ENCODE data around the gene TTC7B. TPM values are rescaled to one million over a fixed set of nuclear protein-coding genes. Genes with fewer than 3 reads are reported as not detected.

Gene TTC7B
- total and polyA plus RNA-seq, 2 donors (not counting 1 experiment from before 2014, with no cell fraction given) = 18.8 to 37.5 TPM

DNA sequence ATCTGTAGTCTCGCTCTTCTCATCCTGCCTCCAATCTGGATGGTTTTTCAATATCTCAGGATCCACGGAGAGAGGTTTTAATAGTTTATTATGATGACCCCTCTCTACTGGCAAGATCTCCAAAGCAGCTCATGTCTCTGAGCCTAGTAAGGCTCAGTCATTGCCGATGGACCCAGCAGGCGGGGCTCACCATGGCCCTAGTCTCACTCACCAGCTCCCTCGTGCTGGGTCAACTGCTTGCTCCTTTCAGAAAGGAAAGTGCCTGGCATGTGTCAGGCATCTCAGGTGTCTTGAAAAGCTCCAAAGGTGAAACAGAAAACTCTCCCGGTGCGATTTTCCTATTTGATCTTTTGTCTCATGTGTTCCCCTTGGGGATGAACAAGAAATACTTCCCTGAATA is 240.4 kb downstream of the TTC7B start:
- H3K27ac ChIP-seq (ENCODE audit: insufficient read depth, low read length) = no peak overlapping the region
- no peaks in the 10 kb centered on the region for H4K20me1 ChIP-seq (ENCODE audit: control insufficient read depth, extremely low read depth, insufficient read depth, low read length)
- TF ChIP-seq, protein P1, sequence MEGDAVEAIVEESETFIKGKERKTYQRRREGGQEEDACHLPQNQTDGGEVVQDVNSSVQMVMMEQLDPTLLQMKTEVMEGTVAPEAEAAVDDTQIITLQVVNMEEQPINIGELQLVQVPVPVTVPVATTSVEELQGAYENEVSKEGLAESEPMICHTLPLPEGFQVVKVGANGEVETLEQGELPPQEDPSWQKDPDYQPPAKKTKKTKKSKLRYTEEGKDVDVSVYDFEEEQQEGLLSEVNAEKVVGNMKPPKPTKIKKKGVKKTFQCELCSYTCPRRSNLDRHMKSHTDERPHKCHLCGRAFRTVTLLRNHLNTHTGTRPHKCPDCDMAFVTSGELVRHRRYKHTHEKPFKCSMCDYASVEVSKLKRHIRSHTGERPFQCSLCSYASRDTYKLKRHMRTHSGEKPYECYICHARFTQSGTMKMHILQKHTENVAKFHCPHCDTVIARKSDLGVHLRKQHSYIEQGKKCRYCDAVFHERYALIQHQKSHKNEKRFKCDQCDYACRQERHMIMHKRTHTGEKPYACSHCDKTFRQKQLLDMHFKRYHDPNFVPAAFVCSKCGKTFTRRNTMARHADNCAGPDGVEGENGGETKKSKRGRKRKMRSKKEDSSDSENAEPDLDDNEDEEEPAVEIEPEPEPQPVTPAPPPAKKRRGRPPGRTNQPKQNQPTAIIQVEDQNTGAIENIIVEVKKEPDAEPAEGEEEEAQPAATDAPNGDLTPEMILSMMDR (conservative IDR thresholded peaks at IDR 0.05 in 1 of 2, IDR thresholded peaks at IDR 0.05 in 1 of 2; ENCODE audit: low read depth in 1 of 2, low read length in 2 of 2) = no peak
- no peak overlapping the region for H3K9ac ChIP-seq (ENCODE audit: insufficient read depth, low read length)
- H3K4me3 ChIP-seq (replicated peaks in 1 of 4; ENCODE audit: control extremely low read depth in 1 of 4, insufficient read depth in 1 of 4, low read depth in 3 of 4, low read length in 4 of 4) = no peak overlapping the region
- H3K4me1 ChIP-seq (ENCODE audit: control insufficient read depth, extremely low read depth, insufficient read depth, low read length) = no peaks in the 10 kb centered on the region
- no peaks in the 10 kb centered on the region for H3K9me3 ChIP-seq (ENCODE audit: control insufficient read depth, insufficient read depth, low read depth, low read length)
- H2AFZ ChIP-seq (ENCODE audit: low read length) = no peak overlapping the region
- DNase-seq (ENCODE audit: low read depth in 2 of 2) = no peak
- H3K27me3 ChIP-seq (ENCODE audit: control insufficient read depth, insufficient read depth, low read length) = no peaks in the 10 kb centered on the region
- no peak overlapping the region for H3K4me2 ChIP-seq (ENCODE audit: extremely low read depth, insufficient read depth, low read length)
- peaks cover 2% of the 10 kb centered on the region for H3K36me3 ChIP-seq (ENCODE audit: control insufficient read depth, insufficient read depth, low read length)
- H3K79me2 ChIP-seq (ENCODE audit: control insufficient read depth, insufficient read depth, low read length) = no peaks in the 10 kb centered on the region

DNA sequence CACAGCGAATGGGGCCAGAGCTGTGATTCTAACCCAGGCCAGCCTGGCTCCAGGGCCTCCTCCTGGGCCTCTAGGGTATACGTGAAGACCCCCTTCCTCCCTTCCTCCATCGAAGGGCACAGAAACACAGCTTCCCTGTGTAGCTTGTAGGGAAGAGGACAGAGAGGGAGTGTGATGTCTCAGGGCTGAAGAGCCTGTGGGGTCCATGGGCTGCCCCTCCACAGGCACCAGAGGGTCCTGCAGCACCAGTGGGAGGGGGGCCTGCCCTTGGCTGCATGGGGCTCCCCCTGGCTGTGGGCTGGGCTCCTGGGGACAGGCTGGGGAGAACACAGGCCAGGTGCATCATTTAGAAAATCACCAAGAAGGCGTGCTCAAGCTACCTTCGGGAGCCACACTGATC is 240.9 kb downstream of the TTC7B start:
- no peaks in the 10 kb centered on the region for H3K79me2 ChIP-seq (ENCODE audit: control insufficient read depth, insufficient read depth, low read length)
- no peak overlapping the region for H2AFZ ChIP-seq (ENCODE audit: low read length)
- H3K9ac ChIP-seq (ENCODE audit: insufficient read depth, low read length) = no peak overlapping the region
- no peaks in the 10 kb centered on the region for H3K9me3 ChIP-seq (ENCODE audit: control insufficient read depth, insufficient read depth, low read depth, low read length)
- no peaks in the 10 kb centered on the region for H3K27me3 ChIP-seq (ENCODE audit: control insufficient read depth, insufficient read depth, low read length)
- no peak for DNase-seq (ENCODE audit: low read depth in 2 of 2)
- no peaks in the 10 kb centered on the region for H4K20me1 ChIP-seq (ENCODE audit: control insufficient read depth, extremely low read depth, insufficient read depth, low read length)
- no peak overlapping the region for H3K4me3 ChIP-seq (replicated peaks in 1 of 4; ENCODE audit: control extremely low read depth in 1 of 4, insufficient read depth in 1 of 4, low read depth in 3 of 4, low read length in 4 of 4)
- H3K4me1 ChIP-seq (ENCODE audit: control insufficient read depth, extremely low read depth, insufficient read depth, low read length) = no peaks in the 10 kb centered on the region
- no peak overlapping the region for H3K4me2 ChIP-seq (ENCODE audit: extremely low read depth, insufficient read depth, low read length)
- H3K36me3 ChIP-seq (ENCODE audit: control insufficient read depth, insufficient read depth, low read length) = peaks cover 2% of the 10 kb centered on the region
- H3K27ac ChIP-seq (ENCODE audit: insufficient read depth, low read length) = no peak overlapping the region
- no peak for TF ChIP-seq EZH2 (IDR thresholded peaks at IDR 0.05; ENCODE audit: low read length, missing control alignments)
- TF ChIP-seq, protein P1 (conservative IDR thresholded peaks at IDR 0.05 in 1 of 2, IDR thresholded peaks at IDR 0.05 in 1 of 2; ENCODE audit: low read depth in 1 of 2, low read length in 2 of 2) = no peak

DNA sequence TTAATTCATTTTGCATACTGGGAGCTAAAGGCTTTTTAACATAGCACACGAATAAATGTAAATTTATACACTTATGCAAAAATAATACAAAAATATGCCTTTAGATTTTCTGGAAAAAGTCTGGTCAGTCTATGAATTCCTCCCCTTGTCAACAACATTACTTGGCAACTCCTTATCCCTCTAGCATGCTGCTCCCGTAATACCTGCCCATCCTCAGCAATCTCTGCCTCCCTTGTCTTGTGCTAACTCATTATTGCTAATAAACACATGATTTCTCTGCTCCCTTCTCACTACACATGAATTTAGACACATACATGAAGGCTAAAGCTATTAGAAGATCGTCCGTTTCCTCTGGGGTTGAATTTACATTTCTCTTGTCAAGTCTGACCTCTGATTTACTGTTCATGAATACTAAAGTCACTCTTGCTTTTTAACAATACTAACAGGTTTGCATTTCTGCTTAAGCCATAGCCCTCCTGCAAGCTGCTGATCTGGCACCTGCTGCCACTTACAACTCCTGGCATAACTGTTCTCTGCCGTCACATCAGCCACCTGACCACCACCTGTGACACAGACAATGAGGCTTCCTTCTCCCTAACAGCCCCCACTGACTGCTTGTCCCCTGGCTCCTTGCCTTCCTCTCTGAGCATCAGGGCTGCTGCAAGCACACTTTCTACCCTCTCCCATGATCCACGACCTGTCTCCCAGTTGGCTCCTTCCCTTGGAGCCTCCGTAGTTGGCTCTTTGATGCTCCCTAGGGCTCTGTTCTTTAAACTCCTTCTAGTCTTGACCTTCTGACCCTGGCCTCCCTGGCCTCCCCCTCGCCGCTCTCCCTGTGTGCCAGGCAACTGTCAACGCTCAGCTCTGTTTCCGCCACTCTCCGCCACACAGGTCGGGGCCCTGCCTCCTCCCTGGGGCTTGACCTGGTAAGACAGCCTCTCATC is 241.8 kb downstream of the TTC7B start:
- H4K20me1 ChIP-seq (ENCODE audit: control insufficient read depth, extremely low read depth, insufficient read depth, low read length) = no peaks in the 10 kb centered on the region
- H3K9me3 ChIP-seq (ENCODE audit: control insufficient read depth, insufficient read depth, low read depth, low read length) = no peaks in the 10 kb centered on the region
- no peaks in the 10 kb centered on the region for H3K4me1 ChIP-seq (ENCODE audit: control insufficient read depth, extremely low read depth, insufficient read depth, low read length)
- no peak overlapping the region for H3K4me2 ChIP-seq (ENCODE audit: extremely low read depth, insufficient read depth, low read length)
- H3K27ac ChIP-seq (ENCODE audit: insufficient read depth, low read length) = no peak overlapping the region
- no peak overlapping the region for H2AFZ ChIP-seq (ENCODE audit: low read length)
- no peak overlapping the region for H3K4me3 ChIP-seq (replicated peaks in 1 of 4; ENCODE audit: control extremely low read depth in 1 of 4, insufficient read depth in 1 of 4, low read depth in 3 of 4, low read length in 4 of 4)
- no peak overlapping the region for H3K9ac ChIP-seq (ENCODE audit: insufficient read depth, low read length)
- H3K27me3 ChIP-seq (ENCODE audit: control insufficient read depth, insufficient read depth, low read length) = no peaks in the 10 kb centered on the region
- TF ChIP-seq, protein P1 (conservative IDR thresholded peaks at IDR 0.05 in 1 of 2, IDR thresholded peaks at IDR 0.05 in 1 of 2; ENCODE audit: low read depth in 1 of 2, low read length in 2 of 2) = no peak
- no peak for TF ChIP-seq EZH2 (IDR thresholded peaks at IDR 0.05; ENCODE audit: low read length, missing control alignments)
- DNase-seq (ENCODE audit: low read depth in 2 of 2) = no peak
- no peaks in the 10 kb centered on the region for H3K79me2 ChIP-seq (ENCODE audit: control insufficient read depth, insufficient read depth, low read length)
- H3K36me3 ChIP-seq (ENCODE audit: control insufficient read depth, insufficient read depth, low read length) = peaks cover 2% of the 10 kb centered on the region

All from fibroblast of lung (primary cell).